PFSK-1 (cell line): ENCODE measurements around the gene CTBP2.

Experiments
- POLR2AphosphoS5 ChIP-seq: IDR thresholded peaks from 2 replicates; pipeline ENCODE4 v1.6.1; 2012; ENCODE audit warnings: low read depth, mild to moderate bottlenecking, control low read depth, low read length, moderate library complexity
- REST ChIP-seq, 2 experiments: IDR thresholded peaks; 2 replicates each; pipeline versions ENCODE4 v1.6.1 to v1.8.0; 2011 to 2012; ENCODE audit warnings: low read depth in 2 of 2, low read length in 2 of 2, control low read depth in 1 of 2, inconsistent platforms in 1 of 2, mild to moderate bottlenecking in 1 of 2, moderate library complexity in 1 of 2; ENCODE audit not compliant: insufficient read depth in 1 of 2
- SIN3A ChIP-seq: IDR thresholded peaks from 2 replicates; pipeline ENCODE4 v1.6.1; 2012; ENCODE audit warnings: mild to moderate bottlenecking, low read length, moderate library complexity, borderline replicate concordance; ENCODE audit not compliant: insufficient read depth
- TAF1 ChIP-seq: IDR thresholded peaks from 2 replicates; pipeline ENCODE4 v1.6.1; 2012; ENCODE audit warnings: low read length, control low read depth, borderline replicate concordance; ENCODE audit not compliant: insufficient read depth

DNA sequence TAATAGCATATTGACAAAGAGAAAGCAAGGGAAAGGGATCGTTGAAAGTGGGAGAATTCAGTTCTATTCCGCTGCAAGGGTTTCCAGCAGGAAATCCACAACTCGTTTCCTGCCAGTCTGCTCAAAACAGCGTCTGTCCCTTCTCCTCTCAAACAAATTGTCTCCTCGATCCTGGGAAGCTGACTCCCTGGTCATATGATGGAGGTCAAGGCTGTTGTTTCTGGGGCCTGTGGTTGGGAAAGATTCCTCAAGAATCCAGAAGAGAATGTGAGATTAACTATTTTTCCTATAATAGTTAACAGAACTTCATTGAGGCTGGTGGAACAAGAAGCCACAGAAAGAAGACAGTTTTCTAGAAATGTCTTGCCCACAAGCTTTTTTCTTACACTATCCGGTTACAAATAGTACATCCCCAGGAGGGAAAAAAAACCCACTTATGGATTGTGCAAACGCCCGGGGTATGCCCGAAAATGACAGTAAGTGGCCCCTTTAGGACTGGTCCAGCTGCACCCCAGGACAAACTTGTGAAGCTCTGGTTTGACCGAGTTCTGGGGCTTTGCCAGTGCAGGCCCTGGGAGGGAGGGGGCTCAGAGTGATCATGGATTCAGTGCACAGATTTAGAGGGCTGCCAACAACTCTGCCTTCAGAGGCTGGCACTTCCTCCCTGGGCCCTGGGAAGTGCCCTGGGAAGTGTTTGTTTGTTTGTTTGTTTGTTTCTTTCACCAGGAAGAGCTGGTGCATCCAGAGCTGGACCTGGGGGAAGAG lies 49.4 kb upstream of the CTBP2 start:
- no peak for TF ChIP-seq TAF1
- no peak for TF ChIP-seq REST (IDR thresholded peaks at IDR 0.05; ENCODE audit: insufficient read depth in 1 of 2, low read depth in 2 of 2, low read length in 2 of 2)
- TF ChIP-seq POLR2AphosphoS5 = no peak
- TF ChIP-seq SIN3A = no peak
